SK-N-SH (cell line): ENCODE data around the gene PLEKHA4. TPM values are rescaled to one million over a fixed set of nuclear protein-coding genes. Genes with fewer than 3 reads are reported as not detected.

Experiments
- CTCF ChIA-PET: fragments of 300-600, 350-600 bp; formaldehyde crosslinking; extraction: SDS; loops from one replicate; lab custom pipeline; 2021; lab: Yijun Ruan, JAX
- POLR2A ChIA-PET: fragments of 350-600 bp; sonication (Branson Sonifier 250); formaldehyde crosslinking; extraction: SDS; loops from one replicate; lab custom pipeline; 2020; ENCODE audit warnings: antibody characterized with exemption, inconsistent platforms; lab: Yijun Ruan, JAX
- DNase-seq: peaks from one replicate; pipeline ENCODE4 v3.0.0; 2012
- H2AFZ ChIP-seq: fragments of 200-600 bp; sonication (generic); 2 replicates; pipeline ENCODE4 v1.8.1; 2016; ENCODE audit warnings: antibody characterized with exemption, mild to moderate bottlenecking, low read depth
- H3F3A ChIP-seq: fragments of 200-600 bp; sonication (generic); replicated peaks from 2 replicates; pipeline ENCODE3; 2016; ENCODE audit warnings: antibody characterized with exemption, mild to moderate bottlenecking; ENCODE audit not compliant: insufficient read depth
- H3K27ac ChIP-seq, 2 experiments: fragments of 200-500 bp in 1 of 2; fragments of 200-600 bp in 1 of 2; sonication (Bioruptor generic) in 1 of 2; sonication (generic), shearing (Covaris generic) in 1 of 2; 2 replicates each; pipeline versions ENCODE4 v1.5.1 to v1.6.1; 2014 to 2016; ENCODE audit warnings: low read depth in 2 of 2, inconsistent platforms in 1 of 2, low read length in 1 of 2, mild to moderate bottlenecking in 1 of 2, mixed read lengths in 1 of 2
- H3K27me3 ChIP-seq: fragments of 200-600 bp; sonication (generic), shearing (Covaris generic); 2 replicates; pipeline ENCODE4 v1.6.1; 2016; ENCODE audit warnings: mixed run types; ENCODE audit not compliant: insufficient read depth
- H3K36me3 ChIP-seq, 2 experiments: fragments of 200-500 bp in 1 of 2; fragments of 200-600 bp in 1 of 2; sonication (Bioruptor generic) in 1 of 2; sonication (generic) in 1 of 2; replicated peaks in 1 of 2; 2 replicates each; pipeline versions ENCODE3 to v1.5.1; 2014 to 2016; ENCODE audit warnings: low read length in 1 of 2, mild to moderate bottlenecking in 1 of 2; ENCODE audit not compliant: insufficient read depth in 2 of 2, control insufficient read depth in 1 of 2
- H3K4me1 ChIP-seq, 2 experiments: fragments of 200-500 bp in 1 of 2; fragments of 200-600 bp in 1 of 2; sonication (Bioruptor generic) in 1 of 2; sonication (generic), shearing (Covaris generic) in 1 of 2; 2 replicates each; pipeline versions ENCODE4 v1.5.1 to v1.6.1; 2014 to 2016; ENCODE audit warnings: low read depth in 1 of 2, low read length in 1 of 2, mixed run types in 1 of 2; ENCODE audit not compliant: insufficient read depth in 2 of 2, control insufficient read depth in 1 of 2
- H3K4me2 ChIP-seq: fragments of 200-600 bp; sonication (generic), shearing (Covaris generic); 2 replicates; pipeline ENCODE4 v1.6.1; 2017; ENCODE audit warnings: mixed run types
- H3K4me3 ChIP-seq, 2 experiments: fragments of 200-500 bp in 1 of 2; fragments of 200-600 bp in 1 of 2; sonication (Bioruptor generic) in 1 of 2; sonication (generic), shearing (Covaris generic) in 1 of 2; 2 replicates each; pipeline versions ENCODE4 v1.5.1 to v1.8.1; 2014 to 2016; ENCODE audit warnings: low read depth in 2 of 2, inconsistent platforms in 1 of 2, low read length in 1 of 2, mild to moderate bottlenecking in 1 of 2, mixed read lengths in 1 of 2, moderate library complexity in 1 of 2
- H3K79me2 ChIP-seq: fragments of 200-600 bp; sonication (generic); 2 replicates; pipeline ENCODE4 v1.8.1; 2017; ENCODE audit warnings: mild to moderate bottlenecking; ENCODE audit not compliant: insufficient read depth
- H3K9ac ChIP-seq: fragments of 200-600 bp; sonication (generic); 2 replicates; pipeline ENCODE4 v1.6.1; 2017; ENCODE audit warnings: mixed run types
- H3K9me2 ChIP-seq: fragments of 200-600 bp; sonication (generic); 2 replicates; pipeline ENCODE4 v1.6.1; 2017; ENCODE audit warnings: mixed run types
- H3K9me3 ChIP-seq: fragments of 200-600 bp; sonication (generic); 2 replicates; pipeline ENCODE4 v1.6.1; 2017; ENCODE audit warnings: mixed run types, mild to moderate bottlenecking, moderate library complexity
- H4K20me1 ChIP-seq: fragments of 200-600 bp; sonication (generic); 2 replicates; pipeline ENCODE4 v1.6.1; 2017; ENCODE audit warnings: mild to moderate bottlenecking, mixed run types; ENCODE audit not compliant: insufficient read depth
- ELF1 ChIP-seq: IDR thresholded peaks from 2 replicates; pipeline ENCODE4 v1.4.0; 2012
- EP300 ChIP-seq, 2 experiments: IDR thresholded peaks; 2 replicates each; pipeline versions ENCODE4 v1.4.0 to v1.6.1; 2012; ENCODE audit warnings: borderline replicate concordance in 1 of 2, low read depth in 1 of 2, low read length in 1 of 2
- FOSL2 ChIP-seq: IDR thresholded peaks from 2 replicates; pipeline ENCODE4 v1.4.0; 2012; ENCODE audit warnings: low read depth, mild to moderate bottlenecking, moderate library complexity, borderline replicate concordance
- FOXJ3 ChIP-seq: sonication (generic); formaldehyde crosslinking; IDR thresholded peaks from 2 replicates; pipeline ENCODE4 v1.5.1; 2020; ENCODE audit warnings: mild to moderate bottlenecking, missing genetic modification reagents
- FOXM1 ChIP-seq: IDR thresholded peaks from 2 replicates; pipeline ENCODE4 v1.4.0; 2012; ENCODE audit warnings: low read depth, mild to moderate bottlenecking
- GATA2 ChIP-seq: sonication (generic); formaldehyde crosslinking; IDR thresholded peaks from 2 replicates; pipeline ENCODE4 v1.5.0; 2020; ENCODE audit warnings: mild to moderate bottlenecking, missing genetic modification reagents
- JUND ChIP-seq: IDR thresholded peaks from 2 replicates; pipeline ENCODE4 v1.4.0; 2012
- MEF2A ChIP-seq: IDR thresholded peaks from 2 replicates; pipeline ENCODE4 v1.4.0; 2012; ENCODE audit warnings: low read depth, borderline replicate concordance
- MXI1 ChIP-seq: IDR thresholded peaks from 2 replicates; pipeline ENCODE4 v1.6.1; 2012; ENCODE audit warnings: mild to moderate bottlenecking, low read depth, low read length, improper control_type of control experiment
- NFIC ChIP-seq: IDR thresholded peaks from 2 replicates; pipeline ENCODE4 v1.4.0; 2012; ENCODE audit warnings: borderline replicate concordance
- POLR2AphosphoS5 ChIP-seq: IDR thresholded peaks from 2 replicates; pipeline ENCODE4 v1.6.1; 2012; ENCODE audit warnings: low read depth, low read length
- RAD21 ChIP-seq: IDR thresholded peaks from 2 replicates; pipeline ENCODE4 v1.6.1; 2012; ENCODE audit warnings: mild to moderate bottlenecking, low read length
- RCOR1 ChIP-seq: fragments of 150-350 bp; IDR thresholded peaks from 2 replicates; pipeline ENCODE4 v1.6.1; 2017; ENCODE audit warnings: antibody characterized with exemption, low read length
- REST ChIP-seq: IDR thresholded peaks from 2 replicates; pipeline ENCODE4 v1.6.1; 2012; ENCODE audit warnings: mild to moderate bottlenecking, low read depth, low read length, moderate library complexity
- RFX5 ChIP-seq: IDR thresholded peaks from 2 replicates; pipeline ENCODE4 v1.6.1; 2012; ENCODE audit warnings: mild to moderate bottlenecking, improper control_type of control experiment, low read length
- SIN3A ChIP-seq: IDR thresholded peaks from 2 replicates; pipeline ENCODE4 v1.6.1; 2012; ENCODE audit warnings: low read depth, mild to moderate bottlenecking, low read length, moderate library complexity, borderline replicate concordance
- TAF1 ChIP-seq: IDR thresholded peaks from 2 replicates; pipeline ENCODE4 v1.6.1; 2012; ENCODE audit warnings: low read depth, mild to moderate bottlenecking, low read length, moderate library complexity, borderline replicate concordance
- TEAD4 ChIP-seq: IDR thresholded peaks from 2 replicates; pipeline ENCODE4 v1.4.0; 2012; ENCODE audit warnings: mild to moderate bottlenecking, borderline replicate concordance; ENCODE audit not compliant: insufficient read depth
- WGBS: methylation state at CpG from one replicate; pipeline ENCODE4 v1.1.6; 2017; ENCODE audit warnings: low lambda C conversion rate; 5-methylcytosine and 5-hydroxymethylcytosine counted together
- polyA plus RNA-seq, 3 experiments: library from polyadenylated mRNA; depleted of rRNA; stranded (reverse); fragments of >200 nt; gene quantifications; 2 replicates each; pipeline ENCODE4 v1.2.3, GENCODE V29; 2012

PLEKHA4 gene
- polyA plus RNA-seq, 1 of the 3 experiments (the other 2 are of a cell fraction): 5.6 TPM

- Histone ChIP-seq H3K27me3 (no peaks in the 10 kb centered on the region), H3K9me2 (no peaks in the 10 kb centered on the region), H3K36me3 (peaks cover 25 to 44% of the 10 kb centered on the region in 2 experiments), H3K27ac (no peak overlapping the region), H3K4me2 (no peak overlapping the region), H3K4me3 (no peak overlapping the region), H3F3A (no peaks in the 10 kb centered on the region), H4K20me1 (no peaks in the 10 kb centered on the region), H2AFZ (no peak overlapping the region)
- WGBS: 85% methylated on average over 8 of the region's 8 CpGs
- no peak for DNase-seq
- TF ChIP-seq GATA2: no peak
- no peak for TF ChIP-seq JUND
- no peak for TF ChIP-seq RCOR1
- no peak for TF ChIP-seq ELF1
- no peak for TF ChIP-seq NFIC
- no peak for TF ChIP-seq RFX5
- no peak for TF ChIP-seq MEF2A
- no peak for TF ChIP-seq FOSL2
- TF ChIP-seq EP300 (IDR thresholded peaks at IDR 0.05; ENCODE audit: borderline replicate concordance in 1 of 2, low read depth in 1 of 2, low read length in 1 of 2): no peak
- TF ChIP-seq TAF1: no peak
- TF ChIP-seq RAD21: no peak
- no peak for TF ChIP-seq FOXM1
- TF ChIP-seq POLR2AphosphoS5: no peak
- TF ChIP-seq MXI1: no peak
- TF ChIP-seq, all 33 proteins: peak for 0
- Histone ChIP-seq H3K4me1 (no peaks in the 10 kb centered on the region), H3K9ac (no peak overlapping the region), H3K9me3 (no peaks in the 10 kb centered on the region), H3K79me2 (no peaks in the 10 kb centered on the region)
- POLR2A ChIA-PET: interaction anchor here (1.2 kb wide), 1 partner anchor 9 kb away, joined by 3 read pairs; no protein-coding TSS in a partner anchor
- CTCF ChIA-PET: no interaction called here
These were observed 47.3 kb upstream of the PLEKHA4 start for GRCh38 chr19:48915757-48916156.

- Histone ChIP-seq H2AFZ (no peak overlapping the region), H3K4me3 (no peak overlapping the region), H3K9me3 (no peaks in the 10 kb centered on the region), H3K36me3 (peaks cover 28 to 44% of the 10 kb centered on the region in 2 experiments), H3K4me1 (no peaks in the 10 kb centered on the region), H3F3A (no peaks in the 10 kb centered on the region), H3K27me3 (no peaks in the 10 kb centered on the region), H3K79me2 (no peaks in the 10 kb centered on the region), H3K9me2 (no peaks in the 10 kb centered on the region), H4K20me1 (no peaks in the 10 kb centered on the region), H3K4me2 (no peak overlapping the region), H3K9ac (no peak overlapping the region)
- DNase-seq: no peak
- POLR2A ChIA-PET: no interaction called here
- CTCF ChIA-PET: no interaction called here
- WGBS: 91% methylated on average over 8 of the region's 8 CpGs
- TF ChIP-seq SIN3A (no peak), POLR2AphosphoS5 (no peak), ELF1 (no peak), TEAD4 (no peak), REST (no peak), FOXJ3 (CRISPR knock-in tag) (no peak)
- TF ChIP-seq, all 33 proteins: peak for 0
- no peak overlapping the region for H3K27ac ChIP-seq
These were observed 45.8 kb upstream of the PLEKHA4 start for GRCh38 chr19:48914181-48914580.
